Suprapubic skin (tissue), 4 donors: ENCODE results near the gene DIP2C. TPM values are rescaled to one million over a fixed set of nuclear protein-coding genes. Genes with fewer than 3 reads are reported as not detected.
A peak's percentile ranks its signal among the peaks of the same experiment; 100 is the strongest.
"Not testable (repeated sequence)": the region's sequence is repeated elsewhere in the genome, so short reads cannot be mapped to it uniquely, and the experiment has no call there.

Source experiments
- DNase-seq, 2 donors: peaks; one replicate each; pipeline ENCODE4 v3.0.0-alpha.2; 2019; ENCODE audit warnings: low spot score in 2 of 2
- H3K27ac ChIP-seq: fragments of 200-600 bp; sonication (generic); one replicate; pipeline ENCODE4 v1.5.1; 2019
- H3K27me3 ChIP-seq: fragments of 200-600 bp; sonication (generic); one replicate; pipeline ENCODE4 v1.5.1; 2019
- H3K36me3 ChIP-seq: fragments of 200-600 bp; sonication (generic); one replicate; pipeline ENCODE4 v1.5.1; 2019
- H3K4me1 ChIP-seq: fragments of 200-600 bp; sonication (generic); one replicate; pipeline ENCODE4 v1.5.1; 2019
- H3K4me3 ChIP-seq: fragments of 200-600 bp; sonication (generic); one replicate; pipeline ENCODE4 v1.5.1; 2019; ENCODE audit warnings: mild to moderate bottlenecking
- H3K9me3 ChIP-seq: fragments of 200-600 bp; sonication (generic); one replicate; pipeline ENCODE4 v1.5.1; 2019
- CTCF ChIP-seq, 2 donors: fragments of 200-600 bp in 1 of 2; fragments of 450-650 bp in 1 of 2; sonication (generic) in 1 of 2; IDR thresholded peaks; one replicate each; pipeline ENCODE4 v1.5.1; 2016 to 2019; ENCODE audit warnings: antibody characterized with exemption in 2 of 2, mild to moderate bottlenecking in 1 of 2, moderate library complexity in 1 of 2
- EP300 ChIP-seq: sonication (generic); formaldehyde crosslinking; IDR thresholded peaks from one replicate; pipeline ENCODE4 v1.6.1; 2017; ENCODE audit warnings: antibody characterized with exemption
- POLR2A ChIP-seq, 2 donors: fragments of 450-650 bp; IDR thresholded peaks; one replicate each; pipeline ENCODE4 v1.6.1; 2017; ENCODE audit warnings: antibody characterized with exemption in 2 of 2, mild to moderate bottlenecking in 2 of 2, moderate library complexity in 2 of 2
- POLR2AphosphoS5 ChIP-seq, 3 donors: sonication (generic); formaldehyde crosslinking; IDR thresholded peaks; one replicate each; pipeline ENCODE4 v1.6.1; 2017; ENCODE audit warnings: antibody characterized with exemption in 3 of 3
- WGBS: methylation state at CpG from one replicate; pipeline ENCODE4 v1.1.5; 2018; 5-methylcytosine and 5-hydroxymethylcytosine counted together
- total RNA-seq, 4 donors: library from RNA; depleted of rRNA; stranded (reverse); fragments of >200 nt; gene quantifications; one replicate each; pipeline ENCODE4 v1.1.0, GENCODE V29; 2016

Gene DIP2C
- total RNA-seq, 4 donors from 2014 or later: 6.7 to 23.3 (median 14.7) TPM

GRCh38 chr10:649445-649797 lies 40.0 kb downstream of the DIP2C start:
- Histone ChIP-seq H3K27ac (no peak overlapping the region), H3K4me1 (peaks cover 6% of the 10 kb centered on the region), H3K27me3 (no peaks in the 10 kb centered on the region), H3K9me3 (peaks cover 7% of the 10 kb centered on the region), H3K36me3 (peaks cover 4% of the 10 kb centered on the region), H3K4me3 (no peak overlapping the region)
- WGBS: 83% methylated on average over 4 of the region's 4 CpGs
- DNase-seq: no peak
- TF ChIP-seq POLR2AphosphoS5 (IDR thresholded peaks at IDR 0.05): no peak
- TF ChIP-seq CTCF (IDR thresholded peaks at IDR 0.05): no peak
- TF ChIP-seq EP300: no peak
- TF ChIP-seq POLR2A (IDR thresholded peaks at IDR 0.05): no peak

- not testable (repeated sequence) for H3K4me1 ChIP-seq, H3K27me3 ChIP-seq, H3K4me3 ChIP-seq, H3K27ac ChIP-seq, H3K36me3 ChIP-seq, H3K9me3 ChIP-seq
- DNase-seq: peak; percentile 8 to 21
- 91% methylated on average over 15 of the region's 15 CpGs for WGBS
These were observed 42.4 kb downstream of the DIP2C start for GRCh38 chr10:647019-647418.

- 97% methylated on average over 11 of the region's 14 CpGs for WGBS
- peak; percentile 39 to 67 for DNase-seq
- Histone ChIP-seq H3K27ac (no peak overlapping the region), H3K36me3 (peaks cover 4% of the 10 kb centered on the region), H3K4me1 (no peaks in the 10 kb centered on the region), H3K4me3 (no peak overlapping the region), H3K9me3 (peaks cover 7% of the 10 kb centered on the region), H3K27me3 (no peaks in the 10 kb centered on the region)
- no peak for TF ChIP-seq EP300
- TF ChIP-seq POLR2AphosphoS5 (IDR thresholded peaks at IDR 0.05): no peak
- TF ChIP-seq CTCF (IDR thresholded peaks at IDR 0.05): no peak
- no peak for TF ChIP-seq POLR2A (IDR thresholded peaks at IDR 0.05)
These were observed 43.3 kb downstream of the DIP2C start for GRCh38 chr10:646118-646524.

- Histone ChIP-seq H3K4me1 (no peaks in the 10 kb centered on the region), H3K27ac (no peak overlapping the region), H3K9me3 (peaks cover 7% of the 10 kb centered on the region), H3K36me3 (peaks cover 4% of the 10 kb centered on the region), H3K27me3 (no peaks in the 10 kb centered on the region), H3K4me3 (no peak overlapping the region)
- TF ChIP-seq EP300 (no peak), CTCF (IDR thresholded peaks at IDR 0.05) (no peak), POLR2A (IDR thresholded peaks at IDR 0.05) (no peak), POLR2AphosphoS5 (IDR thresholded peaks at IDR 0.05) (no peak)
- 82% methylated on average over 5 of the region's 5 CpGs for WGBS
- DNase-seq: no peak
These were observed 44.5 kb downstream of the DIP2C start for GRCh38 chr10:644943-645334.

DNA sequence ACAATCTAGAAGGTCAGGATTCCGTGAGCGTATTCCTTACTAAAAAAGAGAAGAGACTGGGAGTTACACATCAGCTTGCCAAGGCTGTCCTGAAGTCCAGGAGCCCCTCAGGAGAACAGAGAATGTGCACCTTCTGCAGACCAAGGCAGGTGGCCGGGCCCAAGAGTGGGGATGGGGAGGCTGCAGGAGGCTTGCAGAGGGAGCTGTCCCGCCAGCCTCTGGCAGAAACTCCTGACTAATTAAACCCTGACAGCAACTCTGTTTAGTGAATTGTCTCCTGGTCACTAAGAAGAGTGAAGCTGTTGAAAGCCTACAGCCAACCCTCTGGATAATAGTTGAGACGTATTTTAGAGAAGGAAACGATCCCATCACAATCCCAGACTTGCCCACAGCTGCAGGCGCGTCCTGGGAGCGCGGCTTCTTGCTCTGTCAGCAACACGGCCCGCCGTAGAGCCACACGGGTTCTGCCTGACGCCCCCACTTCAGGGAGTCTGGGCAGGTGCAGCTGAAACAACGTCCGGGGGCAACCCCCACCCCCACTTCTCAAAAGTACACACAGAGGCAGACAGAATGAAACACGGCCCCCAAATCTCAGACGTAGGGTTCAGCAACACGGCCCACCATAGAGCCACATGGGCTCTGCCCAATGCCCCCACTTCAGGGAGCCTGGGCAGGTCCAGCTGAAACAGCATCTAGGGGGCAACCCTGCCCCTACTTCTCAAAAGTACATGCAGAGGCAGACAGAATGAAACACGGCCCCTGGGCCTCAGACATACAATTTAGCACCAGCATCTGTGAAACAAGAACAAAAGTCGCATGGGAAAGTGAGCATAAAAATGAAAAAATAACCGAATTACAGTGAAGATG lies 45.2 kb downstream of the DIP2C start:
- no peak for TF ChIP-seq EP300
- no peak for TF ChIP-seq POLR2AphosphoS5 (IDR thresholded peaks at IDR 0.05)
- TF ChIP-seq CTCF (IDR thresholded peaks at IDR 0.05): no peak
- TF ChIP-seq POLR2A (IDR thresholded peaks at IDR 0.05): no peak
- H3K36me3 ChIP-seq: peaks cover 4% of the 10 kb centered on the region
- DNase-seq: peak; percentile 44 to 45
- no peak overlapping the region for H3K4me3 ChIP-seq
- WGBS: 83% methylated on average over 23 of the region's 23 CpGs
- peaks cover 7% of the 10 kb centered on the region for H3K9me3 ChIP-seq
- no peak overlapping the region for H3K27ac ChIP-seq
- no peaks in the 10 kb centered on the region for H3K27me3 ChIP-seq
- H3K4me1 ChIP-seq: no peaks in the 10 kb centered on the region
